Measurements from ENCODE around the gene GLRA2. TPM values are rescaled to one million over a fixed set of nuclear protein-coding genes. Genes with fewer than 3 reads are reported as not detected.

Gene GLRA2
- total RNA-seq, 1 donor from 2014 or later: not detected

- Histone ChIP-seq H3K9me3 (no peaks in the 10 kb centered on the region), H3K4me3 (no peak overlapping the region), H3K27ac (no peak overlapping the region), H3K27me3 (no peaks in the 10 kb centered on the region), H3K4me1 (no peaks in the 10 kb centered on the region), H3K36me3 (no peaks in the 10 kb centered on the region)
- no peak for TF ChIP-seq CTCF (IDR thresholded peaks at IDR 0.05)
- DNase-seq (no peak), ATAC-seq (no peak)
- intact Hi-C loops (cut with DNase I): no loop called here
These were observed 19.8 kb upstream of the GLRA2 start for GRCh38 chrX:14509325-14510057.

GRCh38 chrX:14528629-14529289 is 577 bp upstream of the GLRA2 start:
- DNase-seq (peak; percentile 43), ATAC-seq (peak; percentile 34)
- H3K9me3 ChIP-seq: no peaks in the 10 kb centered on the region
- intact Hi-C loops (cut with DNase I): no loop called here
- peak; percentile 34 for TF ChIP-seq CTCF (IDR thresholded peaks at IDR 0.05)
- H3K36me3 ChIP-seq: no peaks in the 10 kb centered on the region
- no peak overlapping the region for H3K4me3 ChIP-seq
- H3K4me1 ChIP-seq: no peaks in the 10 kb centered on the region
- H3K27me3 ChIP-seq: no peaks in the 10 kb centered on the region
- no peak overlapping the region for H3K27ac ChIP-seq

GRCh38 chrX:14533867-14534266 is 4.5 kb downstream of the GLRA2 start:
- intact Hi-C loops (cut with DNase I): no loop called here
- no peak overlapping the region for H3K27ac ChIP-seq
- H3K4me3 ChIP-seq: no peak overlapping the region
- DNase-seq (no peak), ATAC-seq (no peak)
- H3K36me3 ChIP-seq: no peaks in the 10 kb centered on the region
- H3K27me3 ChIP-seq: no peaks in the 10 kb centered on the region
- H3K9me3 ChIP-seq: no peaks in the 10 kb centered on the region
- TF ChIP-seq CTCF (IDR thresholded peaks at IDR 0.05): no peak
- H3K4me1 ChIP-seq: no peaks in the 10 kb centered on the region

GRCh38 chrX:14546190-14546589 is 16.9 kb downstream of the GLRA2 start:
- no peak overlapping the region for H3K4me3 ChIP-seq
- no peaks in the 10 kb centered on the region for H3K4me1 ChIP-seq
- H3K27ac ChIP-seq: no peak overlapping the region
- no peak for TF ChIP-seq CTCF (IDR thresholded peaks at IDR 0.05)
- ATAC-seq (no peak), DNase-seq (no peak)
- H3K36me3 ChIP-seq: no peaks in the 10 kb centered on the region
- H3K27me3 ChIP-seq: no peaks in the 10 kb centered on the region
- no peaks in the 10 kb centered on the region for H3K9me3 ChIP-seq
- intact Hi-C loops (cut with DNase I): no loop called here

- no peak for TF ChIP-seq CTCF (IDR thresholded peaks at IDR 0.05)
- Histone ChIP-seq H3K36me3 (no peaks in the 10 kb centered on the region), H3K9me3 (no peaks in the 10 kb centered on the region), H3K4me1 (no peaks in the 10 kb centered on the region), H3K27ac (no peak overlapping the region), H3K27me3 (no peaks in the 10 kb centered on the region), H3K4me3 (no peak overlapping the region)
- intact Hi-C loops (cut with DNase I): no loop called here
- DNase-seq (no peak), ATAC-seq (no peak)
These were observed 24.9 kb downstream of the GLRA2 start for GRCh38 chrX:14554131-14554715.
